NB4 (cell line): ENCODE data around the gene MNS1.

Experiments used
- DNase-seq: peaks from one replicate; pipeline ENCODE4 v3.0.0; 2010; ENCODE audit warnings: low read depth
- H3K4me3 ChIP-seq: one replicate; pipeline ENCODE4 v1.5.1; 2011; ENCODE audit warnings: mild to moderate bottlenecking, low read depth, low read length, moderate library complexity
- MYC ChIP-seq: IDR thresholded peaks from 2 replicates; pipeline ENCODE4 v1.6.1; 2011; ENCODE audit warnings: low read depth, low read length
- POLR2A ChIP-seq: IDR thresholded peaks from 2 replicates; pipeline ENCODE4 v1.6.1; 2011; ENCODE audit warnings: mild to moderate bottlenecking; ENCODE audit not compliant: insufficient read length; ENCODE audit errors: extremely low read depth
- TF ChIP-seq, protein P1 (sequence below): IDR thresholded peaks from 2 replicates; pipeline ENCODE4 v1.6.1; 2011; ENCODE audit warnings: low read depth, low read length
- TF ChIP-seq, protein P2 (sequence below): IDR thresholded peaks from one replicate; pipeline ENCODE4 v1.5.1; 2012; ENCODE audit warnings: low read depth, low read length

The MNS1 gene

DNA sequence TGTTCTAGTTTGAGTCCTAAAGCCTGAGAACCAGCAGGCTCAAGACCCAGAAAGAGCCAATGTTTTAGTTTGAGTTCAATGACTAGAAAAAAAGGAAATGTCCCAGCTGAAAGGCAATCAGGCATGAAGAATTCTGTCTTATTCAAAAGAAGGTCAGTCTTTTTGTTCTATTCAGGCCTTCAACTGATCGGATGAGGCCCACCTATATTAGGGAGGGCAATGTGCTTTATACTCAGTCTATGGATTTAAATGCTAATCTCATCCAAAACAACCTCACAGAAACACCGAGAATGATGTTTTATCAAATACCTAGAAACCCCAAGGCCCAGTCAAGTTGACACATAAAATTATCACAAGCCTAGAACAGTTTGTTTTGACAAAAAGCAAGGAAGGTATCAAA lies 4.0 kb downstream of the MNS1 start:
- DNase-seq = no peak
- no peak overlapping the region for H3K4me3 ChIP-seq
- TF ChIP-seq, protein P1, sequence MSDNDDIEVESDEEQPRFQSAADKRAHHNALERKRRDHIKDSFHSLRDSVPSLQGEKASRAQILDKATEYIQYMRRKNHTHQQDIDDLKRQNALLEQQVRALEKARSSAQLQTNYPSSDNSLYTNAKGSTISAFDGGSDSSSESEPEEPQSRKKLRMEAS = no peak
- TF ChIP-seq POLR2A (no peak), MYC (no peak)
- TF ChIP-seq, protein P2, sequence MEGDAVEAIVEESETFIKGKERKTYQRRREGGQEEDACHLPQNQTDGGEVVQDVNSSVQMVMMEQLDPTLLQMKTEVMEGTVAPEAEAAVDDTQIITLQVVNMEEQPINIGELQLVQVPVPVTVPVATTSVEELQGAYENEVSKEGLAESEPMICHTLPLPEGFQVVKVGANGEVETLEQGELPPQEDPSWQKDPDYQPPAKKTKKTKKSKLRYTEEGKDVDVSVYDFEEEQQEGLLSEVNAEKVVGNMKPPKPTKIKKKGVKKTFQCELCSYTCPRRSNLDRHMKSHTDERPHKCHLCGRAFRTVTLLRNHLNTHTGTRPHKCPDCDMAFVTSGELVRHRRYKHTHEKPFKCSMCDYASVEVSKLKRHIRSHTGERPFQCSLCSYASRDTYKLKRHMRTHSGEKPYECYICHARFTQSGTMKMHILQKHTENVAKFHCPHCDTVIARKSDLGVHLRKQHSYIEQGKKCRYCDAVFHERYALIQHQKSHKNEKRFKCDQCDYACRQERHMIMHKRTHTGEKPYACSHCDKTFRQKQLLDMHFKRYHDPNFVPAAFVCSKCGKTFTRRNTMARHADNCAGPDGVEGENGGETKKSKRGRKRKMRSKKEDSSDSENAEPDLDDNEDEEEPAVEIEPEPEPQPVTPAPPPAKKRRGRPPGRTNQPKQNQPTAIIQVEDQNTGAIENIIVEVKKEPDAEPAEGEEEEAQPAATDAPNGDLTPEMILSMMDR = no peak

DNA sequence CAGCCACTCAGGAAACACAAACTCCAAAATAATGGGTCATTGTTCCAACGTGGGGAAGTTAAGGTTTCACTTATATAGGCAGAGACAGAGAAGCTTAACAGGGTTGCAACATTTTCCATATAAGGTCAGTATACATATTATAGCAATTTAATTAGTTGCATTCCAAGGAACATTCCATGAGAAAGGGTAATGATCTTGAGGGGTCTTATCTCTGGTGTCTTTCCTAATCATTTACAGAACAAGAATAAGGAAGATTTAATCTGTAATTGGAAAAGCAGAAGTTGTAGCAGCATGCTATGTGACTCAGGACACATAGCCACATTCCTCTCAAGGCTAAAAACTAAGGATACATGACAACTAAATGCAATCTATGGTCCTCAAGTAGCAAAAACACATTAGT lies 4.9 kb downstream of the MNS1 start:
- peak; percentile 43 for DNase-seq
- TF ChIP-seq, protein P1 = no peak
- no peak overlapping the region for H3K4me3 ChIP-seq

DNA sequence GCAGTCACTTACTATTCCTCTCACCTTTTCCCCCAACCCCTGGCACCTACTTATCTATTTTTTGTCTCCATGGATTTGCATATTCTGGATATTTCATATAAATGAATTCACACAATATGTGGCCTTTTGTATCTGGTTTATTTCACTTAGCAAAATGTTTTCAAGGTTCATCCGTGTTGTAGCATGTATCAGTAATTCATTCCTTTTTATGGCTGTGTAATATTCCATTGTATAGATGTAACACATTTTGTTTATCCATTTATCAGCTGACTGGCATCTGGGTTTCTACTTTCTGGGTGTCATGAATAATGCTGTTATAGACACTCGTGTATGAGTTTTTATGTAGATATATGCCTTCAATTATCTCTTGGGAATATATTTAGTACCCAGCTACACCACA lies 5.8 kb downstream of the MNS1 start:
- H3K4me3 ChIP-seq = no peak overlapping the region
- no peak for DNase-seq
- no peak for TF ChIP-seq POLR2A
- no peak for TF ChIP-seq MYC
- TF ChIP-seq, protein P1 = no peak
- TF ChIP-seq, protein P2 = no peak

DNA sequence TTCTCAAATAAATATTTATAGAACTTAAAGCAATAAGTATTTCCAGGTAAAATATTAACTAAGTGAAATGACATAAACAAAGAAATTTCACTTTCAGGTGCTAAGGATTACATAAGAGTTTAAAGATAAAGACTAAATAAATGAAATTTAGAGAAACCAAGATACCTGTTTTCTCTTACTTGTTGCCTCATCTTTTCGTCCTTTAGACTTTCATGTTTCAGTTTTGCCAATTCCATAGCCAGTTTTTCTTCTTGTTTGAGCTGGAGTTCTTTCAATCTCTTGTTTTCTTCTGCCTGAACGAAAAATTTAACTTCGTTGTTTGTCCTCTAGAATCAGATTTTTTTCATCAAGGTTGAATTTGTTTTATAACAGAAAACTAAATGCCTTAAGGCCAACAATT lies 8.7 kb downstream of the MNS1 start:
- DNase-seq = no peak
- no peak overlapping the region for H3K4me3 ChIP-seq
- TF ChIP-seq, protein P2 = no peak

DNA sequence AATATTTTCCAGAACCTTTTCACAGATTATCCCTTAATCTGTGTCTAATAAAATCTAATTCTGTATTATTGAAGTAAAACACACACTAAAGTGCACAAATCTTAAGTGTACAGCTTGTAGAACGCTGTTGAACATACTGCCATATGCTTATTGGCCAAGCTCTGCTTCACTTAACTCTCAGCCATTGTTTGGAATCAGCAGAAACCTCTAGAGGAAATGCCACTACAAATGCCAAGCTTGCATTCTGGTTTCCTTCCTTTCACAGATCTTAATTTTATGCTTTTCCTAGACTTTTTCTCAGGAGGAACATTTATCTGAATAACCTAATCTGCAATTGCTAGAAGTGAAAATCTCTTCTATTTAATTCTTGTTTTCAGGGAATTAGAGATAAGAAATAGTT lies 10.1 kb downstream of the MNS1 start:
- no peak for DNase-seq
- no peak overlapping the region for H3K4me3 ChIP-seq
- TF ChIP-seq, protein P2 = no peak
- TF ChIP-seq POLR2A = no peak
- TF ChIP-seq, protein P1 = no peak
- no peak for TF ChIP-seq MYC

DNA sequence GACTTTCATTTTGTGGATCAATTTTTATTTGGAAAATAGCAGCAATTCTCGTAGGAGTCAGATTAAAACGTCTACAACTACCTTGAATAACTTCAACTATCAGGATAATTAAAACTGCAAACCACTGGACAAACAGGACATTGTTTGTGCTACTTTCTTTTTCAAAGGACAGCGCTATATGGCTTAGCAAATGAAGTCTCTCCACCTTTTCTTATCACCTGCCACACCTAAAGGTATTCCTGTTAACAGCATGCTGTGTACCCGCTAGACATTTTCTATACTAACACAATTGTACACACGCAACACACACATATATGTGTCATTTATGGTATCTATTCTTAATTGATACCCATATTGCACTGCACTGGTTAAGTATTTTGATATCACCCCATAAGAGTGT lies 19.2 kb downstream of the MNS1 start:
- no peak for DNase-seq

More for the DNA sequence above, 19.2 kb downstream of the MNS1 start:
- TF ChIP-seq, protein P2 = no peak
- TF ChIP-seq MYC (no peak), POLR2A (no peak)
- TF ChIP-seq, protein P1 = no peak
- H3K4me3 ChIP-seq = no peak overlapping the region
